Ascending aorta (tissue), 2 donors: ENCODE data around the gene CHTF8. TPM values are rescaled to one million over a fixed set of nuclear protein-coding genes. Genes with fewer than 3 reads are reported as not detected.

Experiments used
- DNase-seq, 2 donors: peaks; one replicate each; pipeline ENCODE4 v3.0.0-alpha.2; 2019; ENCODE audit warnings: low spot score in 2 of 2
- H3K27ac ChIP-seq, 2 donors: fragments of 200-600 bp; sonication (generic); one replicate each; pipeline ENCODE4 v1.5.1; 2016 to 2017; ENCODE audit warnings: mild to moderate bottlenecking in 1 of 2
- H3K27me3 ChIP-seq: fragments of 200-600 bp; sonication (generic); one replicate; pipeline ENCODE4 v1.5.1; 2017
- H3K36me3 ChIP-seq, 2 donors: fragments of 200-600 bp; sonication (generic); one replicate each; pipeline ENCODE4 v1.5.1; 2016
- H3K4me1 ChIP-seq, 2 donors: fragments of 200-600 bp; sonication (generic); one replicate each; pipeline ENCODE4 v1.5.1; 2016 to 2017; ENCODE audit warnings: mild to moderate bottlenecking in 1 of 2
- H3K4me3 ChIP-seq, 2 donors: fragments of 200-600 bp; sonication (generic); one replicate each; pipeline ENCODE4 v1.5.1; 2016 to 2017; ENCODE audit warnings: mild to moderate bottlenecking in 1 of 2
- H3K9me3 ChIP-seq, 2 donors: fragments of 200-600 bp; sonication (generic); one replicate each; pipeline ENCODE4 v1.5.1; 2016
- CTCF ChIP-seq, 3 experiments: fragments of 200-600 bp in 2 of 3; fragments of 450-650 bp in 1 of 3; sonication (generic) in 2 of 3; IDR thresholded peaks; one replicate each; pipeline ENCODE4 v1.5.1; 2016 to 2019; ENCODE audit warnings: antibody characterized with exemption in 3 of 3, mild to moderate bottlenecking in 1 of 3, moderate library complexity in 1 of 3
- intact Hi-C: fragments of 100-400 bp; cut with DNase I; formaldehyde crosslinking; loops from one replicate; pipeline ENCODE4 v1.15.1; 2023
- total RNA-seq: library from RNA; depleted of rRNA; stranded (reverse); fragments of >200 nt; gene quantifications from one replicate; pipeline ENCODE4 v1.1.0, GENCODE V29; 2016

CHTF8 gene
- total RNA-seq, 1 donor from 2014 or later = 41.3 TPM

- peak overlapping the region; percentile 87 to 92 for H3K27ac ChIP-seq
- H3K4me1 ChIP-seq = peaks cover 13 to 25% of the 10 kb centered on the region in 2 donors
- H3K9me3 ChIP-seq = no peaks in the 10 kb centered on the region
- H3K36me3 ChIP-seq = peaks cover 9 to 17% of the 10 kb centered on the region in 2 donors
- peak overlapping the region; percentile 26 to 41 for H3K4me3 ChIP-seq
- H3K27me3 ChIP-seq = no peaks in the 10 kb centered on the region
- TF ChIP-seq CTCF (IDR thresholded peaks at IDR 0.05) = no peak
- DNase-seq = no peak
- intact Hi-C loops = loop anchor here (1.0 to 10.0 kb wide), 2 partner anchors 16 to 1173 kb away; partner anchors contain the start of genes DDX19A and SNTB2
Observed at GRCh38 chr16:69171325-69172084, 39.1 kb upstream of the CHTF8 start.

GRCh38 chr16:69169607-69170352 lies 37.4 kb upstream of the CHTF8 start:
- intact Hi-C loops = loop anchor here (10.0 kb wide), 1 partner anchor 1175 kb away; the partner anchor contains the start of gene DDX19A
- no peak for DNase-seq

GRCh38 chr16:69169051-69169450 lies 36.7 kb upstream of the CHTF8 start:
- Histone ChIP-seq H3K27me3 (no peaks in the 10 kb centered on the region), H3K27ac (peak overlapping the region; percentile 87 to 92), H3K4me3 (no peak overlapping the region), H3K4me1 (peaks cover 13 to 24% of the 10 kb centered on the region in 2 donors), H3K9me3 (no peaks in the 10 kb centered on the region), H3K36me3 (peaks cover 28 to 41% of the 10 kb centered on the region in 2 donors)
- intact Hi-C loops = no loop called here
- no peak for TF ChIP-seq CTCF (IDR thresholded peaks at IDR 0.05)
- DNase-seq = no peak

More at GRCh38 chr16:69169607-69170352, 37.4 kb upstream of the CHTF8 start:
- no peak overlapping the region for H3K4me3 ChIP-seq
- no peaks in the 10 kb centered on the region for H3K27me3 ChIP-seq
- peak overlapping the region; percentile 87 to 92 for H3K27ac ChIP-seq
- TF ChIP-seq CTCF (IDR thresholded peaks at IDR 0.05) = no peak
- no peaks in the 10 kb centered on the region for H3K9me3 ChIP-seq
- peaks cover 13 to 24% of the 10 kb centered on the region in 2 donors for H3K4me1 ChIP-seq
- peaks cover 25 to 34% of the 10 kb centered on the region in 2 donors for H3K36me3 ChIP-seq

GRCh38 chr16:69166946-69167930 lies 34.9 kb upstream of the CHTF8 start:
- peaks cover 40 to 50% of the 10 kb centered on the region in 2 donors for H3K36me3 ChIP-seq
- no peak for TF ChIP-seq CTCF (IDR thresholded peaks at IDR 0.05)
- H3K27ac ChIP-seq = no peak overlapping the region
- H3K4me1 ChIP-seq = peaks cover 4 to 14% of the 10 kb centered on the region in 2 donors
- no peak for DNase-seq
- no peaks in the 10 kb centered on the region for H3K9me3 ChIP-seq
- no peak overlapping the region for H3K4me3 ChIP-seq
- no peaks in the 10 kb centered on the region for H3K27me3 ChIP-seq
- intact Hi-C loops = no loop called here
